Inferior parietal cortex (tissue), 1 donor: ENCODE measurements around the gene CHST15.

ENCODE experiments used
- DNase-seq: peaks from one replicate; pipeline ENCODE4 v3.0.0-alpha.2; 2016; ENCODE audit errors: extremely low spot score

The CHST15 gene

GRCh38 chr10:124082555-124082954 lies 10.8 kb downstream of the CHST15 start:
- DNase-seq = no peak

GRCh38 chr10:124081547-124082140 lies 11.8 kb downstream of the CHST15 start:
- no peak for DNase-seq

GRCh38 chr10:124079864-124080263 lies 13.5 kb downstream of the CHST15 start:
- DNase-seq = no peak

GRCh38 chr10:124078714-124079113 lies 14.7 kb downstream of the CHST15 start:
- DNase-seq = no peak

- DNase-seq = no peak
These were observed 15.4 kb downstream of the CHST15 start for GRCh38 chr10:124078028-124078427.

- no peak for DNase-seq
These were observed 16.0 kb downstream of the CHST15 start for GRCh38 chr10:124077208-124077993.

- no peak for DNase-seq
These were observed 17.2 kb downstream of the CHST15 start for GRCh38 chr10:124076148-124076733.

- DNase-seq = no peak
These were observed 18.0 kb downstream of the CHST15 start for GRCh38 chr10:124075231-124075955.

- no peak for DNase-seq
These were observed 18.8 kb downstream of the CHST15 start for GRCh38 chr10:124074501-124075109.

GRCh38 chr10:124073978-124074377 lies 19.4 kb downstream of the CHST15 start:
- no peak for DNase-seq

- no peak for DNase-seq
These were observed 20.9 kb downstream of the CHST15 start for GRCh38 chr10:124072541-124072940.

- DNase-seq = no peak
These were observed 21.3 kb downstream of the CHST15 start for GRCh38 chr10:124072106-124072505.

GRCh38 chr10:124071141-124071540 lies 22.3 kb downstream of the CHST15 start:
- DNase-seq = no peak

- no peak for DNase-seq
These were observed 22.7 kb downstream of the CHST15 start for GRCh38 chr10:124070666-124071065.

GRCh38 chr10:124069341-124070264 lies 23.8 kb downstream of the CHST15 start:
- no peak for DNase-seq

- DNase-seq = no peak
These were observed 24.5 kb downstream of the CHST15 start for GRCh38 chr10:124068929-124069328.

GRCh38 chr10:124067825-124068400 lies 25.5 kb downstream of the CHST15 start:
- no peak for DNase-seq

- DNase-seq = no peak
These were observed 26.4 kb downstream of the CHST15 start for GRCh38 chr10:124066781-124067714.

- no peak for DNase-seq
These were observed 27.2 kb downstream of the CHST15 start for GRCh38 chr10:124066126-124066700.
